HG02840 (cell line): ENCODE measurements around the gene AQP5.

Experiments used
- ATAC-seq: cut with Tn5 transposase; IDR thresholded peaks from one replicate; pipeline ENCODE4 v1.9.1; 2021; ENCODE audit warnings: mild to moderate bottlenecking, moderate library complexity, moderate number of reproducible peaks; ENCODE audit not compliant: unreplicated experiment, low FRiP score

AQP5 gene

DNA sequence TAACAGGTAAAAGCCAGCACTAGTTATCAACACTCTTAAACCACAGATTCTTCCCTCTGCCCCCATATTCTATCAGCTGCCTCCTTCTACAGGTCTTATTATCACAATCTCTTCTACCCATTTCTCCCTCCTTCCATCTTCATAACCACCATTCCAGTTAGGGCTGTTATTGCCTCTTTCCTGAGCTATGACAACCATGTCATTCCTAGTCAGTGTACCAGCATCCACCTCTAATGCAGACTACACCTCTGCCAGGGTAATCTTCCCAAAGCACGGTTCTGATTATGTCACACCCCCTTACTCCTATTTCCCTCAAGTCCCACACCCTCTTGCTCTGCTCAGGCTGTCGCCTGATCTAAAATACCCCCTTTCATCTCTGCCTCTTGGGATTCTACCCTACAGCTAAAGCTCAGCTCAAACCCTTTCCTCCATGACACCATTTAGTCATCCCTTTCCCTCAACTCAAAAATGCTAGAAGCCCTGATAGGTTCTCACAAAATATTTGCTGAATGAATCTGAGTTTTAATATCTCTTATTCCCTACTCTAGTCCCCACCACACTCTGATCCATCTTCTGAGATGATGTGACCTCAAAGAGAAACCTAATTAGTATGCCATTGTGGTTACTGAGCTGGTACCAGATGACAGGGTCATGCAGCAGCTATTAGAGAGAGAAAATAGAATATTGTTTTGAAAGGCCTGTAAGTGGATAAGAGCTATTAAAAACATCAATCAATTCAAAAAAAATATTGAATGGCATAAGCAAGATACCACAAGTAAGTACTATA is 51.9 kb downstream of the AQP5 start:
- no peak for ATAC-seq

DNA sequence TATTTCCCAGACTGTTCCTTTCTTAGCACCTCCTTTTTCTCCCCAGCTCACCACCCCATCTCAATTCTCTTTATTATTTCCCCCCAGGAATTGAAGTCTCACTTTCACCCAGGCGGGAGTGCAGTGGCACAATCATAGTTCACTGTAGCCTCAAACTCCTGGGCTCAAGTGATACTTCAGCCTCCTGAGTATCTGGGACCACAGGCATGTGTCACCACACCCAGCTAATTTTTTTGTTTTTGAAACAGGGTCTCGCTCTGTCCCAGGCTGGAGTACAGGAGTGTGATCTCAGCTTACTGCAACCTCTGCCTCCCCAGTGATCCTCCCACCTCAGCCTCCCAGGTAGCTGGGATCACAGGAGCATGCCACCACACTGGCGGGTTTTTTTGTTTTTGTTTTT is 52.7 kb downstream of the AQP5 start:
- ATAC-seq, result no peak
